GM21390 (cell line): Measurements from ENCODE around the gene DUOX1.
"Not testable (repeated sequence)": the region's sequence is repeated elsewhere in the genome, so short reads cannot be mapped to it uniquely, and the experiment has no call there.

ENCODE experiments used
- ATAC-seq: cut with Tn5 transposase; IDR thresholded peaks from one replicate; pipeline ENCODE4 v1.9.1; 2021; ENCODE audit not compliant: unreplicated experiment

Gene DUOX1

DNA sequence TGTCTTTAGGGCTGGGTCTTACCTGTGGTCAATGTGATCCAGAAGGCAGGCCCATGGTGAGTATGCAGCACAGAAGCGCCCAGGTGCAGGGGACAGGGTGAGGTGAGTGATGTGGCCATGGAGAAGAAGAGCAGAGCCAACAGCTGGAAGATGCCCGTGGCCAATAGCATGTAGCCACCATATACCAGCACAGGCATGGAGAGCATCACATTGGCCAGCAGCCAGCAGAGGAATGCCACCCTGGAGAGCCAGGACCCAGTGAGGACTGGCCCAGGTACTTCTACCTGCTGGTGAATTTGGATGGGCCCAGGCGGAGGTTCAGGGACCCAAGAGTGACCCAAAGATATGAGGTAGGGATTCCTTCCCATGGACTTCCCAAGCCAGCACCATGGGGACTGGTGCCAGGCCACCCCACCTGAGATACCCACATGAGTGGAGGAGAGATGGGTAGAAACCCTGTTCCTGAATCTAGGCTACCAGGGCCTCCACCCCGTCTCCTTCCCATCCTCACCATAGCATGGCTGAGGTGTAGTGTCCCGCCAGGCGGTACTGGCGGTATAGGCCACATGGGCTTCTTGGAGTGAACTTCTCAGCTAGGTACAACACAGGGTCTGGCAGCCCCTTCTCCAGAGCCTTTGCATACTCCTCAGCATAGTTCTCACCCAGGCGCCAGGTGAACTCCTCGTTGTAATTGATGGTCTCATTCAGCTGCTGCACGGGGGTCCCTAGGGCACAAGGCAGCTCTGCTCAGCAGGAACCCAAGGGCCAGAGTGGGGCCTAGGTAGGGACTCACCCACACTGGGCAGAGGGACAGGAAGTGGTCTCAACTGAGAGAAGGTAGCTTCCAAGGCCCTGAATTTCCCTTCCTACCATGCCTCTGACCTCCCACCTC is 9.5 kb upstream of the DUOX1 start:
- ATAC-seq, result no peak

GRCh38 chr15:45121020-45121419 is 8.8 kb upstream of the DUOX1 start:
- no peak for ATAC-seq

GRCh38 chr15:45121706-45122417 is 7.9 kb upstream of the DUOX1 start:
- ATAC-seq, result no peak

- ATAC-seq, result no peak
Observed at GRCh38 chr15:45122719-45123118, 7.1 kb upstream of the DUOX1 start.

DNA sequence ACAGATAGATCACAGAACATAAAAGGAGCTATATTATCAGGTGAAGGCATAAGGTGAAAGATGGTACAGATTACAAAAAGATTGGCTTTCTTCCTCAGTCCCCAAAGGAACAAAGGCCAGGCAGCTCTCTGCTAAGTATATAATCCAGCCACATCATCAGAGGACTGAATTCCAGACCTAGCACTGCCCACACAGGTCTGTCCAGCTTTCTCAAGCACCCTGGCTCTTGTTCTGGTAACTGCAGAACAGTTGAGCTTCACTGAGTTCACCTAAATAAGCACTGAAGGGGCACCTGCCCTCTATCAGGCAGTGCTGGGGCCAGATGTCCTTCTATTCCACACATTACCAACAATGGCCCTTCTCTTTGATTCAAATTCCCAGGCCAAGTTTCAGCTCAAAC is 6.4 kb upstream of the DUOX1 start:
- no peak for ATAC-seq

DNA sequence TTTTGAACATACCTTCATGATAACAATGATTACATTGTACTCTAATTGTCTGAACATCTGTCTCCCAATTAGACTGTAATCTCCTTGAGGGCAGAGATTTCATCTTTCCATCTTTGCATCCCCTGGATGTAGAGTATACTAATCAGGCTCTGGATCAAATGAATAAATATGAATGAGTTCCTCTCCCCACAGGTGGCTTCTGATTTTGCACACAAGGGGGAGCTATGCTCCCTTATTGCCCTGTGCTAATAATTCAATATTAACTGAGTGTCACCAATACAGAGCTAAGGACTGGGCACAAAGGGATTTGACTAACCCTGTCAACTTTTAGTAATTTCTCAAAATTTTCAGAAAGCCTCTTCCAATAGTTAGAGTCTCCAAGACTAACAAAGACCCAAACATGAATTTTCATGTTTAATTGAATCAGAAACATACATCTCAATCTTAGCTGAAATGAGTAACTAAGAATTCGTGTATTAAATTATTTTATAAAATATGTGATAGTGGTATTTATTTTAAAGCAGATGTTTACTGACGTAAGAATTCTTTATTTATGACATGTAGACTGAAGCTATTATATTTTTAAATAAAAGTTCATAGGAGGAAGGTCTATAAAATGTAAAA is 3.1 kb upstream of the DUOX1 start:
- ATAC-seq, result no peak

- no peak for ATAC-seq
Observed at GRCh38 chr15:45128971-45129639, 689 bp upstream of the DUOX1 start.

DNA sequence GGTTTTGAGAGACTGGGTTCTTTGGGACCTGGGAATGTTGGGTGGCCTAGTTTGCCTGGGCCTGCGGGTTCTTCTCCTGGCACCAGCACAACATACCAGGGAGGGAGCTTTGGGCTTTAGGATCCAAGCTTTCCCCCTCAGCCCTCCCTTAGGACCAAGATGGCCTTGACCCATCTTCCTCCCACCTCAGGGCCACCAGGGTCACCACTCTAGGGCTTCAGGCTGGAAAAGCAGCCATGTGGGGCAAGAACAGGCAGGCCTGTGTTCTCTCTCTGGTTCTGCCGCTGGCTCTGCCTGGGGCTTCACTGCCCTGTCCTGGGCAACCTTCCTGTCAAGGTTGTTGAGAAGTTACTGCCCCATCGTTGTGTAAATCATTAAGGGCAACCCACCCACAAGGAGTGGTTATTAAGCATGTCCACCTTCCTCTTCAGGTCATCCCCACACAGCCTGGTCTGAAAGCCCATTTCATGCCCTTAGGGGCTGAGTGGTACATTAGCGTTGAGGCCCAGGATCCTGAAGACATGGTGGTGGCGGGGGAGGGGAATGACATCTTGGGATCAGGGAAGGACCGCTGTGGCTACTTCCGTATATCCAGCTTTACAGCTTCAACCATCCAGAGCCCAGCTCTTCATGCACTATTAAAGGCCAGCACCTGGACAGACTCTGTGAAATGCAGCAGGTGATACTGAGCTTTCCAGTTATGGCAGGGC is 652 bp downstream of the DUOX1 start:
- ATAC-seq, result no peak

DNA sequence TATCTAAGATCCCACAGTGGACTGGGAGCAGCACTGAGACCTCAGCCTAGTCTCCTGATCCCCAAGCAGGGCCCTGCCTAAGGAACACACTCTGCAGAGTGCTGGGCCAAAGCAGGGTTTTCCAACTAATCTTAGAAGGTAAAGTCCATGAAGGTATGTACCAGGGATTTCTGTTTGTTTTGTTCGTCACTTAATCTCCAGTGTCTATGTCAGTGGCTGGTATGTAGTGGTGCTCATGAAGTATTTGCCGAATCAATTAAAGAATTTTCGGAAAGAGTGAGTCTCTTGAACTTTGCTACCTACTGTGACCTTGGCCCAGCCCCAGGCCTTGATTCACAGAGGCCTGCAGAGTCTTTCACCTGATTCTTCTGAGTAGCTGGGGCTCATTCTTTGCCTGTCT is 1.7 kb downstream of the DUOX1 start:
- ATAC-seq, result no peak

DNA sequence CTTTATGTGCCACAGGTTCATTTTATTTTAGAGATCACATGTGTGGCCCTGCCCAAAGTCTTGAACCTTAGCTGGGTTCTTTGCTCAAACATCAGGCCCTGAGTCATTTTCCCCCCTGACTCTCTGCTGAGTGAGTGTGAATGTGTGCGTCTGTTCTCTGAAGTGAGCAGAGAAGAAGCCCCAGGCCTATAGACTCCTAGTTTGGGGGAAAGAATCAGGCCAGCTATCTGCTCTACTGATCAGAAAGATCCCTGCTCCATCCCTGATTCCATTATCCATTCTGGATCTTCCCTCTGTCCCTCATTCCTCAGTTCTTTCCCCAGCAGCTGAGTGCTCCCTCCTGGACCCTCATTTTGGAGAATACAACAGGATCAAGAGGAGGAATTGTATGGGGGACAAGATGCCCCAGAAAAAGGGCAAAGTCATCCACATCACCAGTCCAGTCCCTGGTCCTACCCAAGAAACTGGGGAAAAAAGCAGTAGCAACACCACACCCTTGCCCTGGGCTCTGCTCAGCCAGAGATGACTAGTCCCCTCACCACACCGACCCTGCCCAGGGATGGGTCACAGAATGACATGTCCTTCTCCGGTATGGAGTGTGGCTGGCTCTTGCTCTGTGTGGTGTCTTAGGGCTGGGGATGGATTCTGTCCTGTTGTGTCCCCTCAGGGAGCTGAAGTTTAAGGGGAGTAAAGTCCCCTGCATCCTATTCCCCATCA is 3.2 kb downstream of the DUOX1 start:
- no peak for ATAC-seq

GRCh38 chr15:45133561-45133920 is 3.7 kb downstream of the DUOX1 start:
- no peak for ATAC-seq

DNA sequence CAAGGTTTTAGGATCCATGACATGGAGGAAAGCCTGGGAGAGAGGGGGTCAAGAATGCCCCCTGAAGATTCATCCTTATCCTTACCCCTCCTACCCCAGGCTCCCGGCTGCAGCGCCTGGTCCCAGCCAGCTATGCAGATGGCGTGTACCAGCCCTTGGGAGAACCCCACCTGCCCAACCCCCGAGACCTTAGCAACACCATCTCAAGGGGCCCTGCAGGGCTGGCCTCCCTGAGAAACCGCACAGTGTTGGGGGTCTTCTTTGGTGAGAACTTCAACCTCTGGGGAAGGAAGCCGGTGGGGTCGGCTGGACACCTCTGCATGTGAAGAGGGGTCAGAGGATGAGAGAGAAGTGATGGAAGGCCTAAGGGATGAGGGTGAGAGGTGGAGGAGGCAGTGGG is 4.3 kb downstream of the DUOX1 start:
- ATAC-seq, result no peak

DNA sequence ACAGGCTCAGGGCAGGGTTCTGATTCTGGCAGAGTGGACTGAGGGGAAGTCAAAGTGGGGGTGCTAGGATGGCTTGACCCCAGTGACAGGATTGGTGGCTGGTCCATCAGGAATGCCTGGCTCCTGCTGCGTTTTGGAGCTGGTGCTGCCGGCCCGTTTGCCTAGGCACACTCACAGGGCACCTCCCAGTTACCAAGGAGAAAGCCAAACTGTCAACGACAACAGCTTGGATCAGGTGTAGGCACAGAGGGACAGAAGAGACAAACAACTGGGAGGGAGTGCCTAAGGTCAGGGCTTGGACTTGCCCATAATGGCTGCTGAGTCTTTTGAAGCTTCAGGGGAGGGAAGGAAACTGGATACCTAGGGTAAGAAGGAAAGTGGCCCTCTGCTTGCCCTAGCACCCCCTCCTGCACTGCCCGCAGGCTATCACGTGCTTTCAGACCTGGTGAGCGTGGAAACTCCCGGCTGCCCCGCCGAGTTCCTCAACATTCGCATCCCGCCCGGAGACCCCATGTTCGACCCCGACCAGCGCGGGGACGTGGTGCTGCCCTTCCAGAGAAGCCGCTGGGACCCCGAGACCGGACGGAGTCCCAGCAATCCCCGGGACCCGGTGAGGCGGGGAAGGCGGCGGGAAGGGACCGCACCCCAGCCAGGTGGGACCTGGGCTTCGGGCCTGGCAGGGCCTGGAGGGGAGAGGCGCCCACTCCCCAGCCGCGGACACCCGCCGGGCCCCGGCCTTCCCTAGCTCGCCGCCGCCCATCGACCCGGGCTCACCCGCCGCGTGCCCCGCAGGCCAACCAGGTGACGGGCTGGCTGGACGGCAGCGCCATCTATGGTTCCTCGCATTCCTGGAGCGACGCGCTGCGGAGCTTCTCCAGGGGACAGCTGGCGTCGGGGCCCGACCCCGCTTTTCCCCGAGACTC is 5.1 kb downstream of the DUOX1 start:
- no peak for ATAC-seq

- ATAC-seq, result not testable (repeated sequence)
Observed at GRCh38 chr15:45135705-45136377, 6.0 kb downstream of the DUOX1 start.

DNA sequence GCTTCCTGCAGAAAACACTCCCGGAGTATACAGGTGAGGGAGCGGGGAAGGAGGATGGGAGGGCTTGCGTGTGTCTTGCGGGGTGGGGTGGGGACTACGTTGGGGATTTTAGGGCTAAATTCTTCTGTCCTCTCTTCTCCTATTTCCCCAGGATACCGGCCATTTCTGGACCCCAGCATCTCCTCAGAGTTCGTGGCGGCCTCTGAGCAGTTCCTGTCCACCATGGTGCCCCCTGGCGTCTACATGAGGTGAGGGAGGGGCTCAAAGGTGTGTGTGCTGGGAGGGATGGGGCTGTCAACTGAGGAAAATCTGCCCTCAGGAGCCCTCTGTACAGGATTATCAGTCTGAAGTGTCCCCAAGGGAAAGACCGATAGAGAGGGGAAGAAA is 6.6 kb downstream of the DUOX1 start:
- ATAC-seq, result no peak

- ATAC-seq, result no peak
Observed at GRCh38 chr15:45137703-45138102, 7.9 kb downstream of the DUOX1 start.

- no peak for ATAC-seq
Observed at GRCh38 chr15:45138814-45139765, 9.3 kb downstream of the DUOX1 start.
